ENCODE data around the gene SLC26A4.

- TF ChIP-seq CTCF (IDR thresholded peaks at IDR 0.05; ENCODE audit: insufficient read depth, low read depth, low read length) (no peak), EZH2 (IDR thresholded peaks at IDR 0.05; ENCODE audit: insufficient read depth, low read length) (no peak)
Measured at GRCh38 chr7:107708956-107709355, 48.3 kb downstream of the SLC26A4 start.

Data from astrocyte (in vitro differentiated cells and primary cell).